ENCODE results near the gene PPP2R2B. TPM values are rescaled to one million over a fixed set of nuclear protein-coding genes. Genes with fewer than 3 reads are reported as not detected.

The PPP2R2B gene
- total and polyA plus RNA-seq, 2 of the 4 experiments (the other 2 are of a cell fraction), result not detected

DNA sequence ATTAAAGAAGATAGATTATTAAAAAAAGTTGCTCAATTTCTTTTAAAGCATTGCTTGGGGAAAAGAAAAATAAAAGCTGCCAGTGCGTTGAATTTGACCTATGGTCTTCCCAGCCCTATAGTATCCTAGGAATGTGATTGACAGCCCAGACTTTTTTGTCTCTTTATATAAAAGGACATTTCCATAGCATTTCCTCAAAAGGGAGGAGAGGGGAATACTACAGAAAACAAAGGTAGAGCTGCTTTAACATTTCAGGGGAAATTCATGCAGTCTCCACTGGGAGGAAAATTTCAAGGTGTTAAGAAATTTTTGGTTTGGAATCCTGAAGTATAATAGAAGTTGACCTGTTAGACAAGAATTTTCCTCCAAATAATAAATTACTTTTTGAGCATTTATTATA lies 344.7 kb downstream of the PPP2R2B start:
- DNase-seq (no peak), ATAC-seq (ENCODE audit: low read depth) (no peak)
- Histone ChIP-seq H4K8ac (ENCODE audit: low read depth in 2 of 2, low read length in 2 of 2) (no peak overlapping the region), H2BK15ac (ENCODE audit: low read depth, low read length) (no peak overlapping the region), H2BK20ac (ENCODE audit: low read depth, low read length) (no peak overlapping the region), H2AFZ (replicated peaks; ENCODE audit: low read length, poor library complexity) (no peak overlapping the region), H3K4me2 (ENCODE audit: low read depth, low read length) (no peak overlapping the region), H3K27ac (ENCODE audit: insufficient read depth, low read length) (no peak overlapping the region), H3K36me3 (ENCODE audit: control insufficient read depth, insufficient read depth, low read length) (no peaks in the 10 kb centered on the region), H3K18ac (ENCODE audit: low read depth, low read length) (no peak overlapping the region), H3K56ac (ENCODE audit: extremely low read depth, insufficient read depth, low read length) (no peak overlapping the region), H4K5ac (ENCODE audit: low read depth, low read length) (no peak overlapping the region), H3K4ac (ENCODE audit: low read depth, low read length) (no peak overlapping the region), H4K91ac (ENCODE audit: insufficient read depth, low read depth, low read length) (no peak overlapping the region), H3K14ac (replicated peaks; ENCODE audit: low read depth, low read length) (no peak overlapping the region), H3K4me3 (ENCODE audit: insufficient read depth, low read depth, low read length) (no peak overlapping the region), H2AK5ac (ENCODE audit: low read depth, low read length) (no peak overlapping the region), H3K79me1 (ENCODE audit: low read depth in 1 of 2, low read length in 2 of 2) (no peaks in the 10 kb centered on the region), H2BK120ac (ENCODE audit: low read depth, low read length) (no peak overlapping the region), H3K9me3 (ENCODE audit: control insufficient read depth, insufficient read depth, low read length) (no peaks in the 10 kb centered on the region), H3K23ac (ENCODE audit: low read depth, low read length) (no peak overlapping the region), H3K4me1 (ENCODE audit: control insufficient read depth, insufficient read depth, low read length) (no peaks in the 10 kb centered on the region), H3K9ac (ENCODE audit: low read depth, low read length) (no peak overlapping the region), H2BK5ac (ENCODE audit: low read depth, low read length, poor library complexity, severe bottlenecking) (no peak overlapping the region), H2AK9ac (replicated peaks; ENCODE audit: low read depth, low read length, poor library complexity) (no peak overlapping the region), H3K9me1 (ENCODE audit: insufficient read depth, low read length) (no peaks in the 10 kb centered on the region; the same call in 1 of the 2 replicates), H4K20me1 (ENCODE audit: insufficient read depth, low read length) (no peaks in the 10 kb centered on the region), H3K27me3 (ENCODE audit: control insufficient read depth, insufficient read depth, low read length) (peaks cover 6% of the 10 kb centered on the region)
- TF ChIP-seq MAZ (IDR thresholded peaks at IDR 0.05; ENCODE audit: borderline replicate concordance, low read depth, low read length), result no peak
- no peak for TF ChIP-seq SMC3 (IDR thresholded peaks at IDR 0.05; ENCODE audit: low read depth, low read length)
- TF ChIP-seq MXI1 (IDR thresholded peaks at IDR 0.05; ENCODE audit: borderline replicate concordance, low read depth, low read length), result no peak
- no peak for TF ChIP-seq RCOR1 (IDR thresholded peaks at IDR 0.05; ENCODE audit: insufficient replicate concordance, low read length)
- TF ChIP-seq, protein P1, sequence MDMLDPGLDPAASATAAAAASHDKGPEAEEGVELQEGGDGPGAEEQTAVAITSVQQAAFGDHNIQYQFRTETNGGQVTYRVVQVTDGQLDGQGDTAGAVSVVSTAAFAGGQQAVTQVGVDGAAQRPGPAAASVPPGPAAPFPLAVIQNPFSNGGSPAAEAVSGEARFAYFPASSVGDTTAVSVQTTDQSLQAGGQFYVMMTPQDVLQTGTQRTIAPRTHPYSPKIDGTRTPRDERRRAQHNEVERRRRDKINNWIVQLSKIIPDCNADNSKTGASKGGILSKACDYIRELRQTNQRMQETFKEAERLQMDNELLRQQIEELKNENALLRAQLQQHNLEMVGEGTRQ (IDR thresholded peaks at IDR 0.05; ENCODE audit: low read depth, low read length), result no peak
- TF ChIP-seq BHLHE40 (IDR thresholded peaks at IDR 0.05; ENCODE audit: low read depth, low read length), result no peak
- no peak for TF ChIP-seq POLR2A (IDR thresholded peaks at IDR 0.05; ENCODE audit: low read depth, low read length)
- dilution Hi-C loops (cut with HindIII; ENCODE audit: low sequenced_read_pairs, unreplicated experiment) (loop anchor here (25.0 kb wide), 1 partner anchor 428 kb away; no protein-coding TSS in a partner anchor), intact Hi-C loops (cut with micrococcal nuclease) (loop anchor here (1.0 to 10.0 kb wide), 3 partner anchors 432 to 831 kb away; no protein-coding TSS in a partner anchor), in situ Hi-C loops (cut with MboI; ENCODE audit: low sequenced_read_pairs) (loop anchor here (25.0 kb wide), 2 partner anchors 828 to 1053 kb away; no protein-coding TSS in a partner anchor)
- POLR2A ChIA-PET (ENCODE audit: unreplicated experiment), result no interaction called here
- WGBS, 2 experiments (ENCODE audit: extremely low coverage in 2 of 2, insufficient read length in 1 of 2), result no CpG with 5 or more reads among the region's 1 CpG
- CTCF ChIA-PET, result interaction anchor here (0.6 to 2.4 kb wide), 13 partner anchors 7 to 1787 kb away, joined by 3 to 17 read pairs (median 4); no protein-coding TSS in a partner anchor
- BruUV-seq (replicated peaks), result no TSS peak
